Testis (tissue), 2 donors: ENCODE results near the gene LRP8.

Source experiments
- CTCF ChIP-seq, 3 experiments: fragments of 450-650 bp in 2 of 3; fragments of 200-600 bp in 1 of 3; sonication (generic) in 1 of 3; IDR thresholded peaks; one replicate each; pipeline ENCODE4 v1.5.1; 2016 to 2019; ENCODE audit warnings: antibody characterized with exemption in 3 of 3, mild to moderate bottlenecking in 2 of 3, moderate library complexity in 1 of 3
- POLR2A ChIP-seq: fragments of 450-650 bp; IDR thresholded peaks from one replicate; pipeline ENCODE4 v1.6.1; 2017; ENCODE audit warnings: antibody characterized with exemption, mild to moderate bottlenecking, moderate library complexity

- TF ChIP-seq CTCF (IDR thresholded peaks at IDR 0.05) (no peak), POLR2A (no peak)
Measured at GRCh38 chr1:53285969-53286760, 41.7 kb downstream of the LRP8 start.
